Measurements from ENCODE around the gene ATP6V0A1.

- no peak for TF ChIP-seq GATA2 (IDR thresholded peaks at IDR 0.05; ENCODE audit: low read depth, low read length)
- no peak for TF ChIP-seq GATA3 (IDR thresholded peaks at IDR 0.05; ENCODE audit: low read depth, low read length)
Measured at GRCh38 chr17:42459256-42459800, 650 bp downstream of the ATP6V0A1 start.

All from SH-SY5Y (cell line).